Breast epithelium (tissue), 4 donors: ENCODE results near the gene SAMD11. TPM values are rescaled to one million over a fixed set of nuclear protein-coding genes. Genes with fewer than 3 reads are reported as not detected.

Experiments
- DNase-seq, 2 donors: peaks; one replicate each; pipeline ENCODE4 v3.0.0-alpha.2; 2019; ENCODE audit warnings: low spot score in 2 of 2
- H3K27ac ChIP-seq, 2 donors: fragments of 200-600 bp; sonication (generic) in 1 of 2; one replicate each; pipeline ENCODE4 v1.5.1; 2016 to 2019; ENCODE audit warnings: mild to moderate bottlenecking in 1 of 2
- H3K27me3 ChIP-seq, 2 donors: fragments of 200-600 bp; sonication (generic) in 1 of 2; one replicate each; pipeline versions ENCODE4 v1.5.1 to v1.6.0; 2017 to 2019; ENCODE audit warnings: control low read depth in 1 of 2, mild to moderate bottlenecking in 1 of 2
- H3K36me3 ChIP-seq: fragments of 200-600 bp; one replicate; pipeline ENCODE4 v1.5.1; 2019
- H3K4me1 ChIP-seq, 2 donors: fragments of 200-600 bp; sonication (generic); one replicate each; pipeline ENCODE4 v1.5.1; 2016 to 2019; ENCODE audit warnings: control low read depth in 1 of 2
- H3K4me3 ChIP-seq, 3 donors: fragments of 200-600 bp; sonication (generic); 1 replicate in 2 of 3; 2 replicates in 1 of 3; pipeline ENCODE4 v1.5.1; 2016 to 2019; ENCODE audit warnings: mild to moderate bottlenecking in 3 of 3, moderate library complexity in 2 of 3
- H3K9me3 ChIP-seq, 2 donors: fragments of 200-600 bp; sonication (generic) in 1 of 2; one replicate each; pipeline ENCODE4 v1.5.1; 2016 to 2019; ENCODE audit warnings: control low read depth in 1 of 2
- POLR2A ChIP-seq: fragments of 450-650 bp; IDR thresholded peaks from one replicate; pipeline ENCODE4 v1.6.1; 2016; ENCODE audit warnings: antibody characterized with exemption, mild to moderate bottlenecking, moderate library complexity
- POLR2AphosphoS5 ChIP-seq, 3 donors: sonication (generic); formaldehyde crosslinking; IDR thresholded peaks; one replicate each; pipeline ENCODE4 v1.6.1; 2017; ENCODE audit warnings: antibody characterized with exemption in 3 of 3
- intact Hi-C: fragments of 100-400 bp; cut with DNase I; formaldehyde crosslinking; loops from one replicate; pipeline ENCODE4 v1.15.1; 2023; ENCODE audit warnings: low total_unique reads
- total RNA-seq, 3 donors: library from RNA; depleted of rRNA; stranded (reverse); fragments of >200 nt; gene quantifications; one replicate each; pipeline ENCODE4 v1.1.0, GENCODE V29; 2016
- TF ChIP-seq, protein P1 (sequence below), 3 donors: fragments of 450-650 bp; IDR thresholded peaks; one replicate each; pipeline ENCODE4 v1.5.1; 2016 to 2017; ENCODE audit warnings: antibody characterized with exemption in 3 of 3, mild to moderate bottlenecking in 3 of 3, moderate library complexity in 3 of 3

SAMD11 gene
- total RNA-seq, 3 donors from 2014 or later = 0.16 to 23.0 (median 2.9) TPM

DNA sequence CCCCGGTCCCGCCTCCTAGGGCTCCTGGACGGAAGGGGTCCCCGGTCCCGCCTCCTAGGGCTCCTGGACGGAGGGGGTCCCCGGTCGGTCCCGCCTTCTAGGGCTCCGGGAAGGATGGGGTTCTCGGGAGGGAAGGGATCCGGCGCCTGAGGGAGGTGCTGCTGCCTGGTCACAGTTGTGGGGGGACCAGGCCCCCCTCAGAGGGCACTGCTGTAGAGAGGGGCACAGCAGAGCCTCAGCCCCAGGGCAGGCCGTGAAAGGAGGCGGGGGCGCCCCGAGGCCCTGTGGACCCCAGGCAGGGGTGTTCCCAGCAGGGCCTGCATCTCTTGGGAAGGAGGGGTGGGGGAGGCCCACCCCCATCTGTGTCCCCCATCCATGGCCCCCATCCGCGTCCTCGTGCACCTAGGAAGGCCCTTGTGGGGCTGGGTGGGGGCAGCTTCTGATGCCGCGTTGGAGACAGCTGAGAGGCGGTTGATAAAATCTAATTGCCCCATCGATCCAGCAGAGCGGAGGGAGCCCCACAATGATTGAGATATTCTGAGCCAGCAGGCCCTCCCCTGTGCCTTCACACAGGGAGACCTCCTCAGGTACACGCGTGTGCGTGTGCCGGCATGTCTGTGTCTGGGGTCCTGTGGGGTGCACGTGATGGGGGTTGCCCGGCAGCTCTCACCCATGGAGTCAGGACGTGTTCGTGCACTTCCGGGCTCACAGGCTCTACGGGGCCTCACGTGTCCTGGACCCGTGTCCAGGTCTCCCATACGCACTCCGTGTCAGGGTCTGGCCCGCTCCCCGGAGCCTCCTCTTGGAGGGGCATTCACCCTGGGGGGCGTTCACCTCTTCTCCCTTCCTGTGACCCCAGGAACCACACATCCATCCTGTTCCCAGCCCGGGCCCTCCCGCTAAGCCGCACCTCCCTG lies 12.9 kb downstream of the SAMD11 start:
- H3K4me1 ChIP-seq = peaks cover 12 to 21% of the 10 kb centered on the region in 2 donors
- H3K27me3 ChIP-seq = peaks cover 7 to 56% of the 10 kb centered on the region in 2 donors
- no peaks in the 10 kb centered on the region for H3K9me3 ChIP-seq
- TF ChIP-seq, protein P1, sequence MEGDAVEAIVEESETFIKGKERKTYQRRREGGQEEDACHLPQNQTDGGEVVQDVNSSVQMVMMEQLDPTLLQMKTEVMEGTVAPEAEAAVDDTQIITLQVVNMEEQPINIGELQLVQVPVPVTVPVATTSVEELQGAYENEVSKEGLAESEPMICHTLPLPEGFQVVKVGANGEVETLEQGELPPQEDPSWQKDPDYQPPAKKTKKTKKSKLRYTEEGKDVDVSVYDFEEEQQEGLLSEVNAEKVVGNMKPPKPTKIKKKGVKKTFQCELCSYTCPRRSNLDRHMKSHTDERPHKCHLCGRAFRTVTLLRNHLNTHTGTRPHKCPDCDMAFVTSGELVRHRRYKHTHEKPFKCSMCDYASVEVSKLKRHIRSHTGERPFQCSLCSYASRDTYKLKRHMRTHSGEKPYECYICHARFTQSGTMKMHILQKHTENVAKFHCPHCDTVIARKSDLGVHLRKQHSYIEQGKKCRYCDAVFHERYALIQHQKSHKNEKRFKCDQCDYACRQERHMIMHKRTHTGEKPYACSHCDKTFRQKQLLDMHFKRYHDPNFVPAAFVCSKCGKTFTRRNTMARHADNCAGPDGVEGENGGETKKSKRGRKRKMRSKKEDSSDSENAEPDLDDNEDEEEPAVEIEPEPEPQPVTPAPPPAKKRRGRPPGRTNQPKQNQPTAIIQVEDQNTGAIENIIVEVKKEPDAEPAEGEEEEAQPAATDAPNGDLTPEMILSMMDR (IDR thresholded peaks at IDR 0.05) = no peak
- TF ChIP-seq POLR2A (no peak), POLR2AphosphoS5 (IDR thresholded peaks at IDR 0.05) (no peak)
- intact Hi-C loops = loop anchor here (1.0 kb wide), 1 partner anchor 64 kb away; the partner anchor contains the start of gene HES4
- H3K4me3 ChIP-seq = no peak overlapping the region
- H3K27ac ChIP-seq = no peak overlapping the region
- no peak for DNase-seq
- H3K36me3 ChIP-seq = no peaks in the 10 kb centered on the region

DNA sequence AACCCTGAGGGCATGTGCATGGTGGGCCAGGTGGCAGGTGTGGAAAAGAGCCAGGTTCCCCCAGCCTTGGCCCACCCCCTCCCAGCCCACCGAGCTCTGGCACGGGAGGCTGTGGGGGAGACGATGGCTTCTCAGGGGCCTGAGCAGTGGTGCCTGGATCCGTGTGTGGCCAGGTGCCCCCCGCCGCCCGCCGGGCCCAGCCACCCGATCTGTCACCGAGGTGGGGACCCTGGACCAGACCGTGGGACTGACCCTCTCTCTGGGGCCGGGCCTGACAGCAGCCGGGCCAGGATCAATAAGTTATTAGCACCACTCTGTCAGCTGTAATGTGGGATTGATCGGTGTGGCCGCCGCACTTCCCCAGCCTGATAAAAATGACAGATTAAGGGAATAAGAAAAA lies 13.8 kb downstream of the SAMD11 start:
- H3K27ac ChIP-seq = no peak overlapping the region
- intact Hi-C loops = loop anchor here (1.0 kb wide), 1 partner anchor 63 kb away; the partner anchor contains the start of gene HES4

GRCh38 chr1:938088-938683 lies 14.5 kb downstream of the SAMD11 start:
- Histone ChIP-seq H3K36me3 (no peaks in the 10 kb centered on the region), H3K4me3 (no peak overlapping the region), H3K9me3 (no peaks in the 10 kb centered on the region), H3K27ac (no peak overlapping the region), H3K27me3 (peaks cover 18 to 72% of the 10 kb centered on the region in 2 donors), H3K4me1 (peaks cover 25 to 35% of the 10 kb centered on the region in 2 donors)
- peak in 1 of 2 donors; percentile 70 for DNase-seq
- intact Hi-C loops = no loop called here
- no peak for TF ChIP-seq POLR2AphosphoS5 (IDR thresholded peaks at IDR 0.05)
- TF ChIP-seq, protein P1 (IDR thresholded peaks at IDR 0.05) = peak; percentile 18 to 44 (median 43)

More for the DNA sequence above, 13.8 kb downstream of the SAMD11 start:
- TF ChIP-seq POLR2A (no peak), POLR2AphosphoS5 (IDR thresholded peaks at IDR 0.05) (no peak)
- TF ChIP-seq, protein P1 (IDR thresholded peaks at IDR 0.05) = no peak
- no peak for DNase-seq
- H3K36me3 ChIP-seq = no peaks in the 10 kb centered on the region
- peaks cover 14 to 65% of the 10 kb centered on the region in 2 donors for H3K27me3 ChIP-seq
- H3K4me3 ChIP-seq = no peak overlapping the region
- peaks cover 21 to 30% of the 10 kb centered on the region in 2 donors for H3K4me1 ChIP-seq
- H3K9me3 ChIP-seq = no peaks in the 10 kb centered on the region

- no peaks in the 10 kb centered on the region for H3K36me3 ChIP-seq
- DNase-seq = no peak
- no peak overlapping the region for H3K27ac ChIP-seq
- H3K27me3 ChIP-seq = peaks cover 18 to 73% of the 10 kb centered on the region in 2 donors
- intact Hi-C loops = no loop called here
- peaks cover 25 to 35% of the 10 kb centered on the region in 2 donors for H3K4me1 ChIP-seq
- no peaks in the 10 kb centered on the region for H3K9me3 ChIP-seq
- no peak overlapping the region for H3K4me3 ChIP-seq
- TF ChIP-seq POLR2AphosphoS5 (IDR thresholded peaks at IDR 0.05) (no peak), POLR2A (no peak)
- TF ChIP-seq, protein P1 (IDR thresholded peaks at IDR 0.05) = no peak
These were observed 15.2 kb downstream of the SAMD11 start for GRCh38 chr1:938711-939489.
